D721Med (cell line): ENCODE data around the gene TLDC2.
"Not testable (repeated sequence)": the region's sequence is repeated elsewhere in the genome, so short reads cannot be mapped to it uniquely, and the experiment has no call there.

ENCODE experiments used
- DNase-seq: peaks from one replicate; pipeline ENCODE4 v3.0.0; 2011; ENCODE audit warnings: low spot score; ENCODE audit not compliant: insufficient read length
- FAIRE-seq: peaks from 2 replicates; lab custom pipeline; 2011; peaks lifted over from hg19 to GRCh38; lab: Jason Lieb, UNC
- CTCF ChIP-seq: IDR thresholded peaks from 2 replicates; pipeline ENCODE4 v1.5.1; 2012; ENCODE audit warnings: mild to moderate bottlenecking, control low read depth; ENCODE audit not compliant: insufficient read depth; ENCODE audit errors: missing control alignments

Gene TLDC2

DNA sequence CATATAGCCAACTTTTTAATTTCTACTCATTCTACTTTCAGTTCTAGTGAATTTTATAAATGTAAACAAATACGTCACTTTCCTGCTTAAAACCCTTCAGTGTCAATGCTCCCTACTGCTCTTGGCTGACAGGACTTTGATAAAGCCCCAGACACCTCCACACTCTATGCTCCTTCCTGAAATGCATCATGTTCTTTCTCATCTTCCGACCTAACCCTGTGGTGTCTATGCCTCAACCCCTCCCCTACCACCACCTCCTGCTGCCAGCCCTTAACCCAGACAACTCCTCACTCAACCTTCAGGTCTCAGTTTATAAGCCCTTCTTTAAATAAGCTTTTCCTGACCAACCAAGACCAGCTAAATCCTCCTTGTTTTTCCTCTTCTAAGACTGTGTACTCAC lies 19.1 kb downstream of the TLDC2 start:
- DNase-seq (no peak), FAIRE-seq (no peak)
- no peak for TF ChIP-seq CTCF

DNA sequence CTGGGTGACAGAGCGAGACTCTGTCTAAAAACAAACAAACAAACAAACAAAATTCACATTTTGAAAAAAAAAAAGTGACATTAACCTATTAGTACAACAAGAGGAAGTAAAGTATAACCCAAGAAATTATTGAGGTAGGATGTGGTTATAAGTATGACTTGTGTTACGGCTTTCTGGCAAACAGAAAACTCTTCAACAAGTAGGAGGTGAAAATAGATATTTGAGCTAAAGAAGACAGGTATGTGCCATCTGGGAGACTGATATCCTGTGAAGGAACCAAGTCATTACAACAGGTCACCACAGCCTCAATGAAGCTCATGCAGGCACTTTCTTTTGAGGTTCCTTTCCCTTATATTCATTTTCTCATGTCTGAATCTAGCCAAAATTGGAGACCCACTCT lies 28.8 kb downstream of the TLDC2 start:
- no peak for FAIRE-seq
- no peak for TF ChIP-seq CTCF
- no peak for DNase-seq

GRCh38 chr20:36905566-36905965 lies 29.6 kb downstream of the TLDC2 start:
- not testable (repeated sequence) for FAIRE-seq, DNase-seq

- DNase-seq, FAIRE-seq: not testable (repeated sequence)
Observed at GRCh38 chr20:36906086-36906485, 30.1 kb downstream of the TLDC2 start.

GRCh38 chr20:36908603-36909002 lies 32.7 kb downstream of the TLDC2 start:
- FAIRE-seq, result no peak
- no peak for TF ChIP-seq CTCF
- DNase-seq, result no peak

GRCh38 chr20:36916199-36916598 lies 40.3 kb downstream of the TLDC2 start:
- no peak for TF ChIP-seq CTCF
- DNase-seq, result no peak
- FAIRE-seq, result no peak

- TF ChIP-seq CTCF, result no peak
- DNase-seq (no peak), FAIRE-seq (no peak)
Observed at GRCh38 chr20:36917240-36917639, 41.3 kb downstream of the TLDC2 start.

DNA sequence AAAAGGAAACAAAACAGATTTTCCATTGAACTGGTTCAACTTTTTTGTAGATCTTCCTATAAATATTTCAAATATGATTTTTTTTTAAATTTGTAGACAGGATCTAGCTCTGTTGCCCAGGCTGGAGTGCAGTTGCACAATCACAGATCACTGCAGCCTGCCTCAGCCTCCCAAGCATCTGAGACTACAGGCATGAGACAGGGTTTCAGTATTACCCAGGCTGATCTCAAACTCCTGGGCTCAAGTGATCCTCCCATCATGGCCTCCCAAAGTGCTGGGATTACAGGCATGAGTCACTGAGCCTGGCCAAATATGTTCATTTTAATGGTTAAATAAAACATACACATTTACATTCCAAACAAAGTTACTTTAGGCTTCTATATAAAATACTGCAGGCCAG lies 42.0 kb downstream of the TLDC2 start:
- FAIRE-seq (no peak), DNase-seq (no peak)
- no peak for TF ChIP-seq CTCF
